Activated CD4-positive, alpha-beta T cell treated with anti-CD3 and anti-CD28 coated beads, Interleukin-2, amount 10 ng/mL, durations not matched to agents 24 days and 14 days (primary cell): ENCODE measurements around the gene CEP164. TPM values are rescaled to one million over a fixed set of nuclear protein-coding genes. Genes with fewer than 3 reads are reported as not detected.

Source experiments
- DNase-seq: peaks from one replicate; pipeline ENCODE4 v3.0.0; 2022
- H3K27ac Mint-ChIP-seq: one replicate; pipeline ENCODE4 v1.8.0; 2022; ENCODE audit warnings: mild to moderate bottlenecking, mixed read lengths
- H3K27me3 Mint-ChIP-seq: one replicate; pipeline ENCODE4 v1.8.0; 2022; ENCODE audit warnings: mixed read lengths
- H3K36me3 Mint-ChIP-seq: one replicate; pipeline ENCODE4 v1.8.0; 2022; ENCODE audit warnings: low read depth, mild to moderate bottlenecking, mixed read lengths
- H3K4me1 Mint-ChIP-seq: one replicate; pipeline ENCODE4 v1.8.0; 2021; ENCODE audit warnings: mixed read lengths
- H3K4me3 Mint-ChIP-seq: one replicate; pipeline ENCODE4 v1.8.0; 2022; ENCODE audit warnings: mild to moderate bottlenecking, moderate library complexity, mixed read lengths
- H3K9me3 Mint-ChIP-seq: one replicate; pipeline ENCODE4 v1.8.0; 2021; ENCODE audit warnings: mixed read lengths
- intact Hi-C: fragments of 100-400 bp; cut with micrococcal nuclease; formaldehyde crosslinking; loops from one replicate; pipeline ENCODE4 v1.15.1; 2023
- total RNA-seq: library from RNA; stranded (reverse); gene quantifications from 2 replicates; pipeline ENCODE4 v1.2.3, GENCODE V29; 2022

The CEP164 gene
- total RNA-seq, 1 donor from 2014 or later = 39.0 TPM

DNA sequence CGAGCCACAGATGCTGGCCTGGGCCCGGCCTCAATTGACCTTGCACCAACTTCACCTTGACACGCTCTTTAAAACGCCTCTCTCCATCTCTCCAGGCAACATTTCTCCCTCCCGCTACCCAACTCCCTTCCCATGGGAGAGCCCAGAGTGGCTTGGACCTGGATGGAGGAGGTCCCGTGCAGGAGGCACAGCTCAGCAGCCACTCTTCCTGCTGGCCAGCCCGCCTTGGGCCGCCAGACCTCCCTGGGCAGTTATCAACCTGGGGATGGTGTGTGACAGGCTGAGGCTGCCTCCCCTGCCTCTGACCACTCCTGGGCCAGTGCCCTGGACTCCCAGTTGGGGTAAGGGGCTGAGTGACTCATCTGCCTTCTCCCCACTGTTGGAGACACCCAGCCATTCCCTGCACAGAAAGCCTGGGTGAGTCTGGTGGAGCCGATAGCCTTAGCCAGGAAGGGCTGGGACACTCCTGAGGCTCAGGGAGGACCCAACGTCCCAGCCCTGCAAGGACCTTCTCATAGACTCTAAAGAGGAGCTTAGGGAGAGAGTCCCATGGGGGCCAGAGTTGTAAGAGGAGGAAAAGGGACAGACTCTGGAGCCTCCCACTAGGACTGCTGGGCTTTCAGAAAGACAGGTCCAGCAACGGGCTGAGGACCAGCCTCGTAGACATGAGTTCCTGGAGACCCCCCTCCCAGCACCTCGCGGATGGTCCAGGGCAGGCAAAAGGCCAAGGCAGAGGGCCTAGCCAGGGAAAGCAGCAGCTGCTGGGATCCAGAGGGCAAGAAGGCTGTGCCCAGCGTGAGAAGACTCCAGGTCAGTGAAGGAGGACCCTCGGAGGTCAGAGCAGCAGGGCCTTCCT, 131.7 kb downstream of the CEP164 start:
- intact Hi-C loops = no loop called here
- no peak overlapping the region for H3K27ac Mint-ChIP-seq
- H3K4me3 Mint-ChIP-seq = no peak overlapping the region

DNA sequence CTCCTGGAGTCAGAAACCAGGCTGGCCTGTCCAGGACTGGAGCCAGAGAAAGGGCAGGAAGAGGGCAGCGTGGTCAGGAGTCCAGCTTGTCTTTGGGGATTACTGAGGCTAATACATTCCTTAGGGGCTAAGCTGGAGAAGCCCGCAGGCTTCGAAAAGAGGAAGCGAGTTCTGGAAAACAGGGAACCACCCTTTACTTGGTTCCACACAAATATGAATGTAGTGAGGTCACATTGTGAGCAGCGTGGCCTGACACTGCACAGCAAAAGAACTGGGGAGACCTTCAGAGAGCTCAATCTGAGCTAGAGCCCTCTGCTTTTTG, 132.3 kb downstream of the CEP164 start:
- DNase-seq = no peak
- Mint-ChIP-seq H3K4me1 (peaks cover 2% of the 10 kb centered on the region), H3K36me3 (no peaks in the 10 kb centered on the region)

More for the DNA sequence above, 131.7 kb downstream of the CEP164 start:
- H3K36me3 Mint-ChIP-seq = no peaks in the 10 kb centered on the region
- H3K4me1 Mint-ChIP-seq = peaks cover 2% of the 10 kb centered on the region
- DNase-seq = no peak
- H3K27me3 Mint-ChIP-seq = peaks cover 2% of the 10 kb centered on the region
- H3K9me3 Mint-ChIP-seq = peaks cover under 1% of the 10 kb centered on the region

DNA sequence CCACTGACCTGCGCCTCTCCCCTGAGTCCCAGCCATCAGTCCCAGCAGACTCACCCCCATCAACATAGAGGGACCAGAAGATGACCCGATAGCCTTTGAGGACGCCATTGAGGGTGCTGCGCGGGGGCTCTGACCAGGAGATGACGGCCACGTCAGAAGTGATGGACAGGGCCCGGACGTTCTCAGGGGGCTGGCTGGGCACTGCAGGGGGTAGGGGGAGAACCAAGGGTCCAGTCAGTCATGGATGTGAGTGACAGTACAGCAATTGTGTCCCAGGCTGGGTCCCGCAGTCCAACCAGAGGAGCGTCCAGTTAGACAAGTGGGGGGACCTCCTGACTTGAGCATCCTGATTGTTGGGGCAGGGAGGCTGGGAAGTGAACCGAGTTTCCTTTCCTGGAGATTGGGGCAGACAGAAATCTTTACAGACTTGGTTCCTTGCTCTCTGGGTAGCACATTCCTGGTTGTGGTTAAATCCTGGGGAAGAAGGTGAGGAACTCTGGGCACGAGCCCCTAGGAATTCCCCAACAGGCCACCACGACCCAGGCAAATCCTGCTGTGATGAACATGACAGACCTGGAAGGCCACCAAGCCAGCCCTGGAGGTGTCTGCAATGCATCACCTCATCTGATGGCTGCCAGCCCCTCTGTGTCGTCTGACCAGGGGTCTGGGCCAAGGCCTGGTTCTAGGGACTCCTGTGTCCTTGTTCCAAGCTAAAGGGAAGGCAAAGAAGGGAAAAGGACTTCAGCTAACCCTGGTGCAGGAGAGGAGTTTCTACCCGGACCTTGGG, 133.9 kb downstream of the CEP164 start:
- Mint-ChIP-seq H3K4me1 (no peaks in the 10 kb centered on the region), H3K36me3 (no peaks in the 10 kb centered on the region), H3K27me3 (no peaks in the 10 kb centered on the region), H3K27ac (no peak overlapping the region), H3K4me3 (no peak overlapping the region), H3K9me3 (no peaks in the 10 kb centered on the region)
- intact Hi-C loops = no loop called here
- DNase-seq = no peak

More for the DNA sequence above, 132.3 kb downstream of the CEP164 start:
- no peak overlapping the region for H3K4me3 Mint-ChIP-seq
- no peak overlapping the region for H3K27ac Mint-ChIP-seq
- H3K9me3 Mint-ChIP-seq = no peaks in the 10 kb centered on the region
- intact Hi-C loops = no loop called here
- no peaks in the 10 kb centered on the region for H3K27me3 Mint-ChIP-seq

DNA sequence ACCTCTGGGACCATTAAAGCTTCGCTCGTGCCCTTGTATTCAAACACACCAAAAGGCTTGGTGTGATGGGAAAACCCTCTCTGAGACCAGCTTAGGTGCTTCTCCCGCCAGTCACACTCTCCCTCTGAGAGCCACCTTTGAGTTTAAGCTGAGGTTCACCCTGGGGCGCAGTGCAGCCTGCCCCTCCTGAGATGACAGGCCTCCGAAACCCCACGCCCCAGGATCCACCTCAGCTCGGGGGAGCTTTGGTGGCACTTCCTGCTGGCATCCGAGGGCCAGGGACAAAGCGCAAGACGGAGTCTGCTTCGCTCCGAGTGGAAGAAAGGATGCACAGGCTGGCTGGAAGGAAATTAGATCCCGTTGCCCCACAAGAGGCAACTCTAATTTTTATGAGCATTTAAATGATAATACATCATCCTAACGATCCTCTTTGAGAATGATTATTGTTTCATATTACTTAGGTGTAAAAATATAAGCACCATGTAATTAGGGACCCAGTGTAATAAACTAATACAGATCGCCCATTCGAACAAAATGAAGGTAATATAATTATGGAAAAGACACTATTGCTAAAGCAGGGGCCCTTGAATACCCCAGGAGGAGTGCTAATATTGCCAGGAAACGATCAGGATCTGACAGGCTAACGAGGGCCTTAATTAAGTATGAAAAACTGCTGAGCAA, 134.7 kb downstream of the CEP164 start:
- no peaks in the 10 kb centered on the region for H3K9me3 Mint-ChIP-seq
- DNase-seq = no peak
- H3K36me3 Mint-ChIP-seq = no peaks in the 10 kb centered on the region
- H3K4me3 Mint-ChIP-seq = no peak overlapping the region
- intact Hi-C loops = no loop called here
- H3K27ac Mint-ChIP-seq = no peak overlapping the region
- no peaks in the 10 kb centered on the region for H3K4me1 Mint-ChIP-seq
- H3K27me3 Mint-ChIP-seq = no peaks in the 10 kb centered on the region

DNA sequence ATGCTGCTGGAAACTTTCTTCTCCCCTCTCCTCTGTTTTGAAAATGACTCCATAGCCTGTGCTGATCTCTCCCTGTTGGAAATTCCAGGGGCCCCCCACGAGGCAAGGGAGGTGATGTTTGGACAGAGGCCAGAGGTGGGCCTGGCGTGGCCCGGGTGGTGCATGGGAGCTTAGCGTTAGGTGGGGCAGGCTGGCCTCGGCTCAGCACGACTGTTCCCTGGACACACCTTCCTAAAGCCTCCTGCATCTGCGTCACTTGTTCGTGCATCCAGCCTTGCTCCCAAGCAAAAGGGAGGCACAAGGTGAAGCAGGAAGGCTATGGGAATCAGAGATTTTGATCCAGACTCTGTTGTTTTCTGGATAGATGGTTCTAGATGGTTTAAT, 135.2 kb downstream of the CEP164 start:
- Mint-ChIP-seq H3K9me3 (no peaks in the 10 kb centered on the region), H3K27ac (no peak overlapping the region), H3K4me1 (no peaks in the 10 kb centered on the region), H3K27me3 (no peaks in the 10 kb centered on the region), H3K4me3 (no peak overlapping the region), H3K36me3 (no peaks in the 10 kb centered on the region)
- intact Hi-C loops = no loop called here
- DNase-seq = no peak

Other genes starting within 250 kb of the CEP164 start
- gene SIK3, start 229.4 kb upstream of the CEP164 start, total RNA-seq = 38.4 and 38.7 TPM in 2 replicates
- gene PAFAH1B2, start 183.6 kb upstream of the CEP164 start, total RNA-seq = 79.8 and 81.0 TPM in 2 replicates
- 23.9 and 29.1 TPM in 2 replicates for gene SIDT2, start 149.1 kb upstream of the CEP164 start, total RNA-seq
- gene TAGLN, start 128.5 kb upstream of the CEP164 start, total RNA-seq = 2.7 and 3.8 TPM in 2 replicates
- 160 and 165 TPM in 2 replicates for gene PCSK7, start 95.8 kb upstream of the CEP164 start, total RNA-seq
- 22.0 and 23.2 TPM in 2 replicates for gene RNF214, start 95.2 kb upstream of the CEP164 start, total RNA-seq
- gene BACE1-AS, start 36.5 kb upstream of the CEP164 start, total RNA-seq = 5.5 and 5.8 TPM in 2 replicates
- 0.33 and 0.40 TPM in 2 replicates for gene BACE1, start 11.6 kb upstream of the CEP164 start, total RNA-seq